IMR-90 (cell line): ENCODE data around the gene APOH. TPM values are rescaled to one million over a fixed set of nuclear protein-coding genes. Genes with fewer than 3 reads are reported as not detected.

Source experiments
- ATAC-seq: fragments of 200-7000 bp; cut with Tn5 transposase; 2 replicates; pipeline ENCODE4 v1.9.1; 2020; ENCODE audit warnings: low read depth, mild to moderate bottlenecking, moderate library complexity
- BruUV-seq: library from RNA; stranded (reverse); fragments of 400-500 nt; replicated peaks from 2 replicates; lab custom pipeline; 2021; lab: Mats Ljungman, UMichigan
- CTCF ChIA-PET: fragments of 300-600 bp; formaldehyde crosslinking; extraction: SDS; loops from one replicate; lab custom pipeline; 2021; ENCODE audit warnings: antibody characterized with exemption; lab: Yijun Ruan, JAX
- POLR2A ChIA-PET: fragments of 300-600 bp; sonication (Branson Sonifier 250); formaldehyde crosslinking; loops from one replicate; lab custom pipeline; 2022; ENCODE audit warnings: antibody characterized with exemption; ENCODE audit not compliant: unreplicated experiment; lab: Charles Lee
- DNase-seq: peaks from one replicate; pipeline ENCODE4 v3.0.0; 2013
- H2AFZ ChIP-seq: replicated peaks from 2 replicates; pipeline ENCODE3; 2013; ENCODE audit warnings: low read length, mild to moderate bottlenecking; ENCODE audit not compliant: poor library complexity
- H2AK5ac ChIP-seq: 2 replicates; pipeline ENCODE4 v1.6.1; 2013; ENCODE audit warnings: low read depth, low read length, inconsistent platforms
- H2AK9ac ChIP-seq: replicated peaks from 2 replicates; pipeline ENCODE3; 2013; ENCODE audit warnings: mild to moderate bottlenecking, low read depth, low read length, moderate library complexity; ENCODE audit not compliant: poor library complexity
- H2BK120ac ChIP-seq: 2 replicates; pipeline ENCODE4 v1.6.1; 2013; ENCODE audit warnings: low read depth, low read length, inconsistent platforms
- H2BK15ac ChIP-seq: 3 replicates; pipeline ENCODE4 v1.6.1; 2013; ENCODE audit warnings: low read depth, low read length, inconsistent platforms
- H2BK20ac ChIP-seq: 2 replicates; pipeline ENCODE4 v1.6.1; 2013; ENCODE audit warnings: low read depth, mild to moderate bottlenecking, inconsistent platforms, low read length, moderate library complexity
- H2BK5ac ChIP-seq: 2 replicates; pipeline ENCODE4 v1.6.1; 2013; ENCODE audit warnings: mild to moderate bottlenecking, low read depth, low read length, inconsistent platforms; ENCODE audit not compliant: poor library complexity, severe bottlenecking
- H3K14ac ChIP-seq: replicated peaks from 2 replicates; pipeline ENCODE4 v1.6.1; 2013; ENCODE audit warnings: low read depth, low read length, inconsistent platforms
- H3K18ac ChIP-seq: 2 replicates; pipeline ENCODE4 v1.6.1; 2013; ENCODE audit warnings: low read depth, low read length, control low read depth
- H3K23ac ChIP-seq: 2 replicates; pipeline ENCODE4 v1.6.1; 2013; ENCODE audit warnings: low read depth, low read length, inconsistent platforms
- H3K27ac ChIP-seq: 2 replicates; pipeline ENCODE4 v1.5.1; 2013; ENCODE audit warnings: mild to moderate bottlenecking, control low read depth, low read length; ENCODE audit not compliant: insufficient read depth
- H3K27me3 ChIP-seq: 2 replicates; pipeline ENCODE4 v1.6.1; 2013; ENCODE audit warnings: low read length; ENCODE audit not compliant: control insufficient read depth, insufficient read depth
- H3K36me3 ChIP-seq: 2 replicates; pipeline ENCODE4 v1.6.1; 2013; ENCODE audit warnings: low read length, mixed read lengths; ENCODE audit not compliant: control insufficient read depth, insufficient read depth
- H3K4ac ChIP-seq: 2 replicates; pipeline ENCODE4 v1.6.1; 2013; ENCODE audit warnings: low read depth, low read length, inconsistent platforms
- H3K4me1 ChIP-seq: 2 replicates; pipeline ENCODE4 v1.6.1; 2013; ENCODE audit warnings: low read length, mixed read lengths; ENCODE audit not compliant: control insufficient read depth, insufficient read depth
- H3K4me2 ChIP-seq: 2 replicates; pipeline ENCODE4 v1.6.1; 2013; ENCODE audit warnings: low read depth, mild to moderate bottlenecking, control low read depth, low read length, moderate library complexity
- H3K4me3 ChIP-seq: 2 replicates; pipeline ENCODE4 v1.5.1; 2013; ENCODE audit warnings: low read depth, mild to moderate bottlenecking, control low read depth, low read length, moderate library complexity; ENCODE audit not compliant: insufficient read depth
- H3K56ac ChIP-seq: 2 replicates; pipeline ENCODE4 v1.6.1; 2013; ENCODE audit warnings: low read length, inconsistent platforms; ENCODE audit not compliant: insufficient read depth; ENCODE audit errors: extremely low read depth
- H3K79me1 ChIP-seq, 2 experiments: 2 replicates each; pipeline ENCODE4 v1.6.1; 2013; ENCODE audit warnings: low read length in 2 of 2, inconsistent platforms in 1 of 2, low read depth in 1 of 2
- H3K9ac ChIP-seq: 2 replicates; pipeline ENCODE4 v1.6.1; 2013; ENCODE audit warnings: low read depth, low read length, control low read depth
- H3K9me1 ChIP-seq: 2 replicates; pipeline ENCODE4 v1.6.1; 2013; ENCODE audit warnings: low read length, inconsistent platforms; ENCODE audit not compliant: insufficient read depth
- H3K9me3 ChIP-seq: 2 replicates; pipeline ENCODE4 v1.6.1; 2013; ENCODE audit warnings: low read length; ENCODE audit not compliant: control insufficient read depth, insufficient read depth
- H4K20me1 ChIP-seq: 2 replicates; pipeline ENCODE4 v1.6.1; 2013; ENCODE audit warnings: low read length, inconsistent platforms; ENCODE audit not compliant: insufficient read depth
- H4K5ac ChIP-seq: 2 replicates; pipeline ENCODE4 v1.6.1; 2013; ENCODE audit warnings: mild to moderate bottlenecking, low read depth, low read length, control low read depth
- H4K8ac ChIP-seq, 2 experiments: 2 replicates each; pipeline ENCODE4 v1.6.1; 2013; ENCODE audit warnings: low read depth in 2 of 2, low read length in 2 of 2, control low read depth in 1 of 2, inconsistent platforms in 1 of 2
- H4K91ac ChIP-seq: 2 replicates; pipeline ENCODE4 v1.6.1; 2013; ENCODE audit warnings: low read depth, low read length, inconsistent platforms; ENCODE audit not compliant: insufficient read depth
- BHLHE40 ChIP-seq: fragments of 150-350 bp; IDR thresholded peaks from 2 replicates; pipeline ENCODE4 v1.6.1; 2016; ENCODE audit warnings: mild to moderate bottlenecking, low read depth, low read length
- FOS ChIP-seq: fragments of 150-350 bp; IDR thresholded peaks from 2 replicates; pipeline ENCODE4 v1.6.1; 2016; ENCODE audit warnings: low read depth, low read length
- MAFK ChIP-seq: IDR thresholded peaks from 2 replicates; pipeline ENCODE4 v1.6.1; 2012; ENCODE audit warnings: low read depth, low read length, improper control_type of control experiment
- MXI1 ChIP-seq: IDR thresholded peaks from 2 replicates; pipeline ENCODE4 v1.6.1; 2012; ENCODE audit warnings: low read depth, mild to moderate bottlenecking, low read length, moderate library complexity, borderline replicate concordance
- RAD21 ChIP-seq: IDR thresholded peaks from 2 replicates; pipeline ENCODE4 v1.6.1; 2012; ENCODE audit warnings: low read length, improper control_type of control experiment
- WGBS, 2 experiments: methylation state at CpG; one replicate each; pipeline versions ENCODE4 v1.1.5 to v1.1.7; 2013; ENCODE audit warnings: missing lambda C conversion rate in 2 of 2; ENCODE audit not compliant: insufficient read length in 1 of 2; ENCODE audit errors: extremely low coverage in 2 of 2; 5-methylcytosine and 5-hydroxymethylcytosine counted together
- dilution Hi-C: fragments of 300-500 bp; cut with HindIII; formaldehyde crosslinking; loops from one replicate; pipeline ENCODE4 v1.14.3; 2018; ENCODE audit warnings: low sequenced_read_pairs; ENCODE audit not compliant: unreplicated experiment
- in situ Hi-C: fragments of 300-500 bp; cut with MboI; formaldehyde crosslinking; loops from 3 replicates; pipeline ENCODE4 v1.14.3; 2019; ENCODE audit warnings: low sequenced_read_pairs, inconsistent platforms, mixed read lengths
- intact Hi-C: fragments of 100-400 bp; cut with micrococcal nuclease; formaldehyde crosslinking; loops from 2 replicates; pipeline ENCODE4 v1.10.0; 2022
- polyA plus RNA-seq, 3 experiments: library from polyadenylated mRNA; depleted of rRNA; stranded (reverse); fragments of >200 nt; gene quantifications; 2 replicates each; pipeline ENCODE4 v1.2.3, GENCODE V29; 2012; ENCODE audit warnings: low replicate concordance in 1 of 3
- total RNA-seq: library from RNA; depleted of rRNA; stranded (reverse); fragments of >200 nt; gene quantifications from 2 replicates; pipeline ENCODE4 v1.2.3, GENCODE V29; 2012

The APOH gene
- total and polyA plus RNA-seq, 2 of the 4 experiments (the other 2 are of a cell fraction), result not detected

- dilution Hi-C loops, result no loop called here
- Histone ChIP-seq H4K8ac (no peak overlapping the region), H3K36me3 (no peaks in the 10 kb centered on the region), H2AK5ac (no peak overlapping the region), H4K91ac (no peak overlapping the region), H3K9me1 (peaks cover 3% of the 10 kb centered on the region), H3K27ac (no peak overlapping the region), H2BK120ac (no peak overlapping the region), H3K14ac (no peak overlapping the region; the same call in 1 of the 2 replicates), H3K4me1 (no peaks in the 10 kb centered on the region), H2BK15ac (no peak overlapping the region), H3K4me2 (no peak overlapping the region), H3K23ac (no peak overlapping the region), H2AFZ (peak overlapping the region; percentile 7), H2BK20ac (no peak overlapping the region), H3K18ac (no peak overlapping the region), H3K9ac (no peak overlapping the region), H4K5ac (no peak overlapping the region), H3K27me3 (no peaks in the 10 kb centered on the region; the same call in 1 of the 2 replicates), H3K4ac (no peak overlapping the region), H3K9me3 (no peaks in the 10 kb centered on the region), H2AK9ac (no peak overlapping the region), H2BK5ac (no peak overlapping the region), H4K20me1 (no peaks in the 10 kb centered on the region), H3K4me3 (no peak overlapping the region), H3K56ac (no peak overlapping the region), H3K79me1 (no peaks in the 10 kb centered on the region; a peak in 1 of 4 replicates)
- intact Hi-C loops, result loop anchor here (5.0 kb wide), 2 partner anchors 364 to 704 kb away; no protein-coding TSS in a partner anchor
- in situ Hi-C loops, result no loop called here
- DNase-seq, result no peak
- ChIA-PET POLR2A (no interaction called here), CTCF (no interaction called here)
- BruUV-seq, result no TSS peak
- no peak for ATAC-seq
- TF ChIP-seq MXI1, result no peak
- TF ChIP-seq RAD21, result no peak
- TF ChIP-seq MAFK, result no peak
- no peak for TF ChIP-seq FOS
- no peak for TF ChIP-seq BHLHE40
- WGBS, 2 experiments, result 93% methylated on average over 3 of the region's 8 CpGs; no CpG with 5 or more reads in 1 of the 2 experiments
These were observed 25.8 kb downstream of the APOH start for GRCh38 chr17:66203274-66204015.
